ENCODE results near the gene ZNF579. TPM values are rescaled to one million over a fixed set of nuclear protein-coding genes. Genes with fewer than 3 reads are reported as not detected.
A peak's percentile ranks its signal among the peaks of the same experiment; 100 is the strongest.

The ZNF579 gene
- total and polyA plus RNA-seq, 9 of the 15 experiments (the other 6 are each of a cell fraction or from before 2014, with no cell fraction given): 0.06 to 15.9 (median 1.6) TPM

DNA sequence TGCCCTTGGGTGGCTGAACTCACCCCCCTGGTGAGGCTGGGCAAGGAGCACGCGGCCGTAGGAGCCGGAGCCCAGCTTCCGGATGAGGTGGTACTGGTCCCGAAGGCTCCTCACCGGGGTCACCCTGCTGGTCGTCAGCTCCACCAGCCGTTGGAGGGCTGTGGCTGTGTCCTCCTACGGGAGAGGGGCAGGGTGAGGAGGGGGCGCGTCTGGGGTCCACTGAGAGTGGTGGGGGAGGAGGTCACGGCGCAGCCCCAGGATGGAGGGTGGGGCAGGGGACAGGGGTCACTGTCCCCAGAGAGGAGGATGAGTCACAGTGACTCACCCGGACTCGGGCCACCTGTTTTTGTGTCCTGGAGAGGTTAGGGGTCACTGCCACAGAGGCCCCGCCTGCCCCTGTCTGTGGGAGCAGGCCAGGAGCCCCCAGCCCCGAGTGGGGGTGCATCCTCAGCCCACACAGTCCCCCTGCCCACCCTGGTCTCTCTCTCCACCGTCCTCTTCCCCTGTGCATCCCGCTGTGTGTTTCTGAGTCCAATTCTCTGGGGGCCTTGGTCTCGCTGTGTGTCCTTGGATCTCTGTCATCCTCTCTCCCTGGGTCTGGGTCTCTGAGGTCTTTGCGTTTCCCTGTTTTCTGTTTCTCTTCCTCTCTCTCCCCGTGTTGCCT, 35.7 kb downstream of the ZNF579 start:
- H4K20me1 ChIP-seq (replicated peaks; ENCODE audit: control insufficient read depth, insufficient read depth, low read length): no peaks in the 10 kb centered on the region
- FAIRE-seq (peak; percentile 72), DNase-seq (ENCODE audit: extremely low read depth in 1 of 4, low spot score in 3 of 4) (peak; percentile 80 to 91 (median 88)), ATAC-seq (peak; percentile 82)
- H3K9ac ChIP-seq (ENCODE audit: insufficient read depth in 1 of 2, low read depth in 2 of 2, low read length in 2 of 2): peak overlapping the region; percentile 34 to 60; a peak in 2 of 4 replicates
- no peaks in the 10 kb centered on the region for H3K9me3 ChIP-seq (replicated peaks; ENCODE audit: control insufficient read depth, insufficient read depth, low read depth, low read length)
- H3K79me2 ChIP-seq (ENCODE audit: control insufficient read depth, insufficient read depth, low read length): no peaks in the 10 kb centered on the region
- H3K36me3 ChIP-seq (ENCODE audit: control insufficient read depth, insufficient read depth, low read length): no peaks in the 10 kb centered on the region
- peak overlapping the region; percentile 81 for H2AFZ ChIP-seq (ENCODE audit: low read depth, low read length)
- H3K4me2 ChIP-seq (ENCODE audit: insufficient read depth, low read length): peak overlapping the region; percentile 41
- in situ Hi-C loops (cut with MboI): no loop called here
- intact Hi-C loops (cut with micrococcal nuclease): no loop called here
- ChIA-PET CTCF (ENCODE audit: low intra/inter-chr PET ratio) (no interaction called here), POLR2A (no interaction called here)
- H3K9me1 ChIP-seq (ENCODE audit: control insufficient read depth, insufficient read depth, low read length): peaks cover 4% of the 10 kb centered on the region
- H3K27ac ChIP-seq (ENCODE audit: extremely low read depth, low read depth, low read length): peak overlapping the region; percentile 59; the same call in 2 of the 3 replicates
- no TSS peak for BruUV-seq (replicated peaks)
- no peak overlapping the region for H3K4me3 ChIP-seq
- no peaks in the 10 kb centered on the region for H3K27me3 ChIP-seq (ENCODE audit: control insufficient read depth in 2 of 2, insufficient read depth in 2 of 2, low read length in 2 of 2)
- WGBS (ENCODE audit: insufficient coverage, low coverage, missing lambda C conversion rate): 15% methylated on average over 13 of the region's 23 CpGs
- H3K4me1 ChIP-seq (replicated peaks in 1 of 2; ENCODE audit: control insufficient read depth in 2 of 2, insufficient read depth in 2 of 2, low read length in 2 of 2): peaks cover 40 to 57% of the 10 kb centered on the region in 2 experiments
- TF ChIP-seq RBBP5 (IDR thresholded peaks at IDR 0.05; ENCODE audit: borderline replicate concordance, insufficient read depth, low read length, poor library complexity, severe bottlenecking) (peak; percentile 44), BRD4 (IDR thresholded peaks at IDR 0.05) (0 out of 2 replicates have a peak, but pooled peaks have one; percentile 48), RBM22 (IDR thresholded peaks at IDR 0.05; ENCODE audit: low read depth, low read length, poor library complexity, severe bottlenecking) (no peak), KDM1A (IDR thresholded peaks at IDR 0.05) (peak; percentile 63 to 66; a peak in 2 of 4 replicates), CCNT2 (IDR thresholded peaks at IDR 0.05; ENCODE audit: borderline replicate concordance, extremely low read depth, insufficient read length, low read depth, low read length) (peak; percentile 25), XRCC5 (IDR thresholded peaks at IDR 0.05; ENCODE audit: low read depth, low read length) (no peak), NR2C2 (CRISPR knock-in tag; IDR thresholded peaks at IDR 0.05) (peak; percentile 65; the same call in 1 of the 2 replicates), NR2C2 (tag; IDR thresholded peaks at IDR 0.05) (peak; percentile 94), TAF7 (tag; IDR thresholded peaks at IDR 0.05) (no peak), SMARCA5 (IDR thresholded peaks at IDR 0.05) (no peak), JUN (IDR thresholded peaks at IDR 0.05; ENCODE audit: borderline replicate concordance, low read depth, low read length) (peak; percentile 98), JUN (CRISPR knock-in tag; IDR thresholded peaks at IDR 0.05; ENCODE audit: borderline replicate concordance) (0 out of 2 replicates have a peak, but pooled peaks have one; percentile 46), FOXA3 (CRISPR knock-in tag; conservative IDR thresholded peaks at IDR 0.05 in 1 of 2, IDR thresholded peaks at IDR 0.05 in 1 of 2) (0 out of 4 replicates have a peak, but pooled peaks of 1 of the 2 experiments have one; percentile 25), NCOA2 (IDR thresholded peaks at IDR 0.05; ENCODE audit: partially characterized antibody in 2 of 2) (no peak)
- TF ChIP-seq, protein P1, sequence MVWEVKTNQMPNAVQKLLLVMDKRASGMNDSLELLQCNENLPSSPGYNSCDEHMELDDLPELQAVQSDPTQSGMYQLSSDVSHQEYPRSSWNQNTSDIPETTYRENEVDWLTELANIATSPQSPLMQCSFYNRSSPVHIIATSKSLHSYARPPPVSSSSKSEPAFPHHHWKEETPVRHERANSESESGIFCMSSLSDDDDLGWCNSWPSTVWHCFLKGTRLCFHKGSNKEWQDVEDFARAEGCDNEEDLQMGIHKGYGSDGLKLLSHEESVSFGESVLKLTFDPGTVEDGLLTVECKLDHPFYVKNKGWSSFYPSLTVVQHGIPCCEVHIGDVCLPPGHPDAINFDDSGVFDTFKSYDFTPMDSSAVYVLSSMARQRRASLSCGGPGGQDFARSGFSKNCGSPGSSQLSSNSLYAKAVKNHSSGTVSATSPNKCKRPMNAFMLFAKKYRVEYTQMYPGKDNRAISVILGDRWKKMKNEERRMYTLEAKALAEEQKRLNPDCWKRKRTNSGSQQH (CRISPR knock-in tag; IDR thresholded peaks at IDR 0.05): 0 out of 2 replicates have a peak, but pooled peaks have one; percentile 59
- TF ChIP-seq, protein P2, sequence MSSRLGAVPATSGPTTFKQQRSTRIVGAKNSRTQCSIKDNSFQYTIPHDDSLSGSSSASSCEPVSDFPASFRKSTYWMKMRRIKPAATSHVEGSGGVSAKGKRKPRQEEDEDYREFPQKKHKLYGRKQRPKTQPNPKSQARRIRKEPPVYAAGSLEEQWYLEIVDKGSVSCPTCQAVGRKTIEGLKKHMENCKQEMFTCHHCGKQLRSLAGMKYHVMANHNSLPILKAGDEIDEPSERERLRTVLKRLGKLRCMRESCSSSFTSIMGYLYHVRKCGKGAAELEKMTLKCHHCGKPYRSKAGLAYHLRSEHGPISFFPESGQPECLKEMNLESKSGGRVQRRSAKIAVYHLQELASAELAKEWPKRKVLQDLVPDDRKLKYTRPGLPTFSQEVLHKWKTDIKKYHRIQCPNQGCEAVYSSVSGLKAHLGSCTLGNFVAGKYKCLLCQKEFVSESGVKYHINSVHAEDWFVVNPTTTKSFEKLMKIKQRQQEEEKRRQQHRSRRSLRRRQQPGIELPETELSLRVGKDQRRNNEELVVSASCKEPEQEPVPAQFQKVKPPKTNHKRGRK (tag; IDR thresholded peaks at IDR 0.05): no peak
- TF ChIP-seq, protein P3, sequence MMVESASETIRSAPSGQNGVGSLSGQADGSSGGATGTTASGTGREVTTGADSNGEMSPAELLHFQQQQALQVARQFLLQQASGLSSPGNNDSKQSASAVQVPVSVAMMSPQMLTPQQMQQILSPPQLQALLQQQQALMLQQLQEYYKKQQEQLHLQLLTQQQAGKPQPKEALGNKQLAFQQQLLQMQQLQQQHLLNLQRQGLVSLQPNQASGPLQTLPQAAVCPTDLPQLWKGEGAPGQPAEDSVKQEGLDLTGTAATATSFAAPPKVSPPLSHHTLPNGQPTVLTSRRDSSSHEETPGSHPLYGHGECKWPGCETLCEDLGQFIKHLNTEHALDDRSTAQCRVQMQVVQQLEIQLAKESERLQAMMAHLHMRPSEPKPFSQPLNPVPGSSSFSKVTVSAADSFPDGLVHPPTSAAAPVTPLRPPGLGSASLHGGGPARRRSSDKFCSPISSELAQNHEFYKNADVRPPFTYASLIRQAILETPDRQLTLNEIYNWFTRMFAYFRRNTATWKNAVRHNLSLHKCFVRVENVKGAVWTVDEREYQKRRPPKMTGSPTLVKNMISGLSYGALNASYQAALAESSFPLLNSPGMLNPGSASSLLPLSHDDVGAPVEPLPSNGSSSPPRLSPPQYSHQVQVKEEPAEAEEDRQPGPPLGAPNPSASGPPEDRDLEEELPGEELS (CRISPR knock-in tag; IDR thresholded peaks at IDR 0.05; ENCODE audit: borderline replicate concordance): no peak

All from K562 (cell line).